Calu3 (cell line): ENCODE results near the gene SRPX. TPM values are rescaled to one million over a fixed set of nuclear protein-coding genes. Genes with fewer than 3 reads are reported as not detected.

Experiments
- BruUV-seq: library from RNA; stranded (reverse); fragments of 400-500 nt; replicated peaks from 2 replicates; lab custom pipeline; 2021; lab: Mats Ljungman, UMichigan
- CTCF ChIA-PET: fragments of 300-600 bp; sonication (Branson Sonifier 250); formaldehyde crosslinking; loops from one replicate; lab custom pipeline; 2022; ENCODE audit warnings: antibody characterized with exemption; lab: Charles Lee
- DNase-seq: peaks from one replicate; pipeline ENCODE4 v3.0.0; 2022
- H3K27ac Mint-ChIP-seq: one replicate; pipeline ENCODE4 v1.8.0; 2022; ENCODE audit warnings: mixed read lengths; ENCODE audit not compliant: unreplicated experiment
- H3K27me3 Mint-ChIP-seq: one replicate; pipeline ENCODE4 v1.8.0; 2022; ENCODE audit warnings: mixed read lengths; ENCODE audit not compliant: unreplicated experiment
- H3K36me3 Mint-ChIP-seq: one replicate; pipeline ENCODE4 v1.8.0; 2022; ENCODE audit warnings: mild to moderate bottlenecking, moderate library complexity, mixed read lengths; ENCODE audit not compliant: insufficient read depth, unreplicated experiment
- H3K4me1 Mint-ChIP-seq: one replicate; pipeline ENCODE4 v1.8.0; 2022; ENCODE audit warnings: mild to moderate bottlenecking, low read depth, mixed read lengths; ENCODE audit not compliant: unreplicated experiment
- H3K4me3 Mint-ChIP-seq: one replicate; pipeline ENCODE4 v1.8.0; 2022; ENCODE audit warnings: mild to moderate bottlenecking, low read depth, moderate library complexity, mixed read lengths; ENCODE audit not compliant: unreplicated experiment
- H3K9me3 Mint-ChIP-seq: one replicate; pipeline ENCODE4 v1.8.0; 2022; ENCODE audit warnings: low read depth, mixed read lengths; ENCODE audit not compliant: unreplicated experiment
- CTCF ChIP-seq: fragments of 200-600 bp; IDR thresholded peaks from one replicate; pipeline ENCODE4 v1.8.0; 2022; ENCODE audit warnings: antibody characterized with exemption; ENCODE audit not compliant: unreplicated experiment
- intact Hi-C: fragments of 100-400 bp; cut with micrococcal nuclease; formaldehyde crosslinking; loops from one replicate; pipeline ENCODE4 v1.10.0; 2022; ENCODE audit not compliant: unreplicated experiment
- total RNA-seq: library from RNA; stranded (reverse); gene quantifications from 2 replicates; pipeline ENCODE4 v1.2.3, GENCODE V29; 2022

The SRPX gene
- total RNA-seq, 1 experiment from 2014 or later, result 1.2 TPM

GRCh38 chrX:38102875-38103274 is 117.8 kb downstream of the SRPX start:
- peaks cover 10% of the 10 kb centered on the region for H3K4me1 Mint-ChIP-seq
- CTCF ChIA-PET, result no interaction called here
- no TSS peak for BruUV-seq
- no peaks in the 10 kb centered on the region for H3K9me3 Mint-ChIP-seq
- H3K36me3 Mint-ChIP-seq, result no peaks in the 10 kb centered on the region
- TF ChIP-seq CTCF, result no peak
- no peak for DNase-seq
- intact Hi-C loops, result no loop called here
- no peaks in the 10 kb centered on the region for H3K27me3 Mint-ChIP-seq
- no peak overlapping the region for H3K4me3 Mint-ChIP-seq
- H3K27ac Mint-ChIP-seq, result no peak overlapping the region

GRCh38 chrX:38102240-38102639 is 118.4 kb downstream of the SRPX start:
- Mint-ChIP-seq H3K36me3 (no peaks in the 10 kb centered on the region), H3K9me3 (no peaks in the 10 kb centered on the region), H3K27ac (no peak overlapping the region), H3K4me3 (no peak overlapping the region), H3K4me1 (peaks cover 7% of the 10 kb centered on the region), H3K27me3 (no peaks in the 10 kb centered on the region)
- CTCF ChIA-PET, result no interaction called here
- intact Hi-C loops, result no loop called here
- no TSS peak for BruUV-seq
- TF ChIP-seq CTCF, result no peak
- no peak for DNase-seq

GRCh38 chrX:38099688-38100087 is 121.0 kb downstream of the SRPX start:
- H3K36me3 Mint-ChIP-seq, result no peaks in the 10 kb centered on the region
- intact Hi-C loops, result loop anchor here (5.0 kb wide), 1 partner anchor 92 kb away; the partner anchor contains the start of gene SYTL5
- CTCF ChIA-PET, result no interaction called here
- no peaks in the 10 kb centered on the region for H3K9me3 Mint-ChIP-seq
- no peak for TF ChIP-seq CTCF
- no peak overlapping the region for H3K4me3 Mint-ChIP-seq
- no TSS peak for BruUV-seq
- DNase-seq, result no peak
- H3K27me3 Mint-ChIP-seq, result no peaks in the 10 kb centered on the region
- H3K27ac Mint-ChIP-seq, result no peak overlapping the region
- peaks cover 8% of the 10 kb centered on the region for H3K4me1 Mint-ChIP-seq

Other genes with a start within 250 kb of the SRPX start
- 0.47 and 1.2 TPM in 2 replicates for gene SYTL5, start 214.3 kb downstream of the SRPX start, total RNA-seq
- gene RPGR, start 106.6 kb upstream of the SRPX start, total RNA-seq, result 8.9 and 10.5 TPM in 2 replicates
- gene OTC, start 131.7 kb upstream of the SRPX start, total RNA-seq, result not detected in 2 replicates